Epidermal melanocyte (primary cell): ENCODE measurements around the gene GHR.

Source experiments
- DNase-seq: peaks from one replicate; pipeline ENCODE4 v3.0.0; 2011; ENCODE audit warnings: low spot score; ENCODE audit not compliant: insufficient read length

The GHR gene

GRCh38 chr5:42515504-42515903 lies 92.3 kb downstream of the GHR start:
- no peak for DNase-seq

GRCh38 chr5:42516282-42517042 lies 93.2 kb downstream of the GHR start:
- no peak for DNase-seq

GRCh38 chr5:42517164-42517563 lies 93.9 kb downstream of the GHR start:
- no peak for DNase-seq

- DNase-seq: no peak
These were observed 95.5 kb downstream of the GHR start for GRCh38 chr5:42518595-42519221.

- DNase-seq: no peak
These were observed 97.0 kb downstream of the GHR start for GRCh38 chr5:42520203-42520602.

GRCh38 chr5:42520957-42521356 lies 97.7 kb downstream of the GHR start:
- DNase-seq: no peak

GRCh38 chr5:42521406-42521805 lies 98.2 kb downstream of the GHR start:
- DNase-seq: no peak

- no peak for DNase-seq
These were observed 99.5 kb downstream of the GHR start for GRCh38 chr5:42522783-42523182.

GRCh38 chr5:42526179-42526578 lies 102.9 kb downstream of the GHR start:
- DNase-seq: no peak

GRCh38 chr5:42531611-42532010 lies 108.4 kb downstream of the GHR start:
- no peak for DNase-seq

- no peak for DNase-seq
These were observed 118.9 kb downstream of the GHR start for GRCh38 chr5:42542106-42542505.

- no peak for DNase-seq
These were observed 120.5 kb downstream of the GHR start for GRCh38 chr5:42543774-42544173.

- no peak for DNase-seq
These were observed 121.8 kb downstream of the GHR start for GRCh38 chr5:42545038-42545437.

- DNase-seq: no peak
These were observed 123.9 kb downstream of the GHR start for GRCh38 chr5:42547141-42547540.

GRCh38 chr5:42547894-42548293 lies 124.7 kb downstream of the GHR start:
- no peak for DNase-seq

- DNase-seq: no peak
These were observed 129.4 kb downstream of the GHR start for GRCh38 chr5:42552597-42552996.

- no peak for DNase-seq
These were observed 130.2 kb downstream of the GHR start for GRCh38 chr5:42553461-42553860.

GRCh38 chr5:42555010-42555409 lies 131.8 kb downstream of the GHR start:
- no peak for DNase-seq

- no peak for DNase-seq
These were observed 132.6 kb downstream of the GHR start for GRCh38 chr5:42555797-42556196.

- DNase-seq: no peak
These were observed 134.4 kb downstream of the GHR start for GRCh38 chr5:42557689-42558088.

GRCh38 chr5:42561656-42562055 lies 138.4 kb downstream of the GHR start:
- DNase-seq: no peak

GRCh38 chr5:42564689-42565356 lies 141.6 kb downstream of the GHR start:
- DNase-seq: no peak
